Ureter (tissue), 1 donor: ENCODE measurements around the gene R3HCC1L. TPM values are rescaled to one million over a fixed set of nuclear protein-coding genes. Genes with fewer than 3 reads are reported as not detected.

Experiments used
- DNase-seq: peaks from one replicate; pipeline ENCODE4 v3.0.0-alpha.2; 2020; ENCODE audit warnings: low spot score
- total RNA-seq: library from RNA; stranded (reverse); gene quantifications from one replicate; pipeline ENCODE4 v1.2.4, GENCODE V29; 2023
- donor health status: DM: yes; HTN: yes; CAD: no.

Gene R3HCC1L
- 21.0 TPM for total RNA-seq

DNA sequence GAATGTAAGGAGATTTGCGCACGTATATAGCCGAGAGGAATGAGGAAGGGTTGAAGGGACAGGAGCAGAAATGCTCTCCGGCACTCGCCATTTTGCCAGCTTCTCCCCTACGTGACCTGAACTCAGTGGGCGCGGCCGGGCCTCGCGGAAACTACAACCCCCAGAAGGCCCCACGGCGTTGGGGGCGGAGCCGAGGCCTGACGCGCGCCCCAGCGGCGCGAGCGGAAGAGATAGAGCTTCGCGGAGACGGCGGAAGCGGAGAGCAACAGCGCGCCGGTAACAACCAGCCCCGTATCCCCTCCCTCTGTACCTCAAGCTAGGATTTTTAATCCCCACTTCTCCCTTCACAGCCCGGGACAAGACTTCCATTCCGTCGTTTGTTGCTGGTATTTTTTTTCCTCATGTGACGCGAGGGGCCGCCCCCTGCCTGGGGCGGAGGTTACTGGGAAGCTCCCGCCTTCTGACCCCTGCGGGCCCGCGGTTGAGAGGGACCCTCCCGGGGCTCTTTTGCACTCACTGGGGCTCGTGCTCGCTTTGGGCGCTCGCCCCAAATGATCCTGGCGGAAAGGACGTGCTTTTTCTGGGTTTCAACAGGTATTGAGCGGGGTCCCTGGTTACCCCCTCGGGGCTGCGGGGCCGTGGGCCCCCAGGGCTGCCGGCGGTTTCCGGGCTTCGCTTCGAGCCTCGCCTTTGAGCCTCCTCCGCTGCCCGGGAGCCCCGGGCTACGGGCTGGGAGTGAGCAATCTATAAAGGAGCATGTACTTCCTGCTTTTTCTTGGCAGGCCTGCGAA lies at the start of gene R3HCC1L:
R3HCC1L (plus strand) TSS at position 227 of the 791 bp plus-strand sequence. CDS start 73,458 bp downstream, outside the sequence.
- DNase-seq, result peak; percentile 93

- DNase-seq, result no peak
These were observed 49.2 kb upstream of the R3HCC1L start for GRCh38 chr10:98085238-98085637.

GRCh38 chr10:98086837-98087708 lies 47.4 kb upstream of the R3HCC1L start:
- DNase-seq, result no peak

GRCh38 chr10:98088186-98088971 lies 46.1 kb upstream of the R3HCC1L start:
- no peak for DNase-seq

DNA sequence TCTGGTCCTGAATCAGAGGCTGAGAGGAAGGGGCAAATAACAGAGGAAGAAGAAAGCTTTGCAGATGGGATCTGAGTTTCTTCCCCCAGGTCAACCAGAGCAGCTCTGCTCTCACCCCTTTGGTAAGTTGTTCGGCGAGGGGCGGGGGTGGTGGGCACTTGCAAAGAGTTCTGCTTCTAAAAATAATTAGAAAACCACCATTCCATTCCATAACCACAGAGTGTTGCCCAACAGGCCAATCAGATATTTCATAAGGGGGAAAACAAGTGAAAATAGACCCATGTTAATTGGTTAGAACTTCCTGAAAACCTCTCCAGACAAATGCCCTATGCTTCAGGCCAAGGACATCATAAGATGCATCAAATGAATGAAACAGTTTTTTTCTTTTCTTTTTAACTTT lies 43.6 kb upstream of the R3HCC1L start:
- no peak for DNase-seq

- DNase-seq, result no peak
These were observed 38.1 kb upstream of the R3HCC1L start for GRCh38 chr10:98096316-98096715.

- DNase-seq, result no peak
These were observed 37.7 kb upstream of the R3HCC1L start for GRCh38 chr10:98096731-98097130.

GRCh38 chr10:98097175-98097574 lies 37.3 kb upstream of the R3HCC1L start:
- no peak for DNase-seq

GRCh38 chr10:98097616-98098015 lies 36.8 kb upstream of the R3HCC1L start:
- DNase-seq, result no peak

DNA sequence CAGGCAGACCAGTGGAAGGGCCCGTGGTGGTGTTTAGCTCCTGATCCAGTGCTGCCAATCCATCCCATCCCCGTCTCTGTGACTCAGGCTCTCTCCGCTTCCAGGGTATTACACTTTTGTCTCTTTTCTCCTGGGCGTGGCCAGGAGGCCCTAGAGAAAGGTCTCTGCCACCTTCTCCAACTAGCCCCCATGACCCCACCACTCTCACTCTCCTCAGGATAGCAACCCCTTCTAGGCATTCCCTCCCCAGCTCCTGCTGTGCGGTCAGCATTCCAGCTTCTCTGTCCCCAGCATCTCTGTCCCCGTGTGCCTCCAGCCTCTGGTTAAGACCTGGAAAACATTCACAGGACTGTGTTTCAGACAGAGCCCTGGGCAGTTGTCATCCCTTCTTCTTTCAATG lies 36.2 kb upstream of the R3HCC1L start:
- no peak for DNase-seq

- DNase-seq, result no peak
These were observed 34.0 kb upstream of the R3HCC1L start for GRCh38 chr10:98100476-98100875.

DNA sequence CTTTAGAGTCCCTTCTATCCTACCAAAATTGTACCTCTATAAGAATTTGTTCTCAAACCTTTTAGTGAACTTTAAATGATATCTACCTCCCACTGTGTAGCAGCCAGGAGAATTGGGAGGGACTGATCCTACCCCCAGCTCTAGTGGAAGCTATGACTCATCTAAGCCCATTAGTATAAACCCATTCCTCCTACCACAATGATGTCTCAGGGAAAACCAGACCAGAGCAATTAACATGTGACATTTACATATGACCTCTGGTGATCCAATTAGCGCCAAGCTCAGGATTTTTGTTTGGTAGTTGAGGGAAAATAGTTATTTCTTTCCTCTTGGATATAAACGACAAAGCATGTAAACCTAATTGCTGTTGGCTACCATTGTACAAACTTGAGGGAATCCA lies 33.1 kb upstream of the R3HCC1L start:
- no peak for DNase-seq

DNA sequence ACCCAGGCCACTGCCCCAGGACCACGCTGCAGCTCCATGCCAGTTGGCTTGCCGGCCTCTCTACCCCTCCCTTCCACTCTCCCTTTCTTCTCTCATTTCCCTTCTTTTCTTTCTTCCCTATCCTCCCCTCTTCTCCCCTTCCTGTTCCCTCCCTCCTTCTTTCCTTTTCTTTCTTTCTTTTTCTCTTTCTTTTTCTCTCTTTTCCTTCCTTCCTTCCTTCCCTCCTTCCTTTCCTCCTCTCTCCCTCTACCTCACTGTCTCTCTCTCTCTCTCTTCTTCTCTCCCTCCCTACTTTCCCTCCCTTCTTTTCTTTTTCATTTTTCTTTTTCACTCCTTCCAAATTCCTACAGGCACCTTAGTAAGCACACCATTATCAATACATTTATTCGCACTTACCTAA lies 30.3 kb upstream of the R3HCC1L start:
- DNase-seq, result no peak

GRCh38 chr10:98106531-98106930 lies 27.9 kb upstream of the R3HCC1L start:
- DNase-seq, result no peak

DNA sequence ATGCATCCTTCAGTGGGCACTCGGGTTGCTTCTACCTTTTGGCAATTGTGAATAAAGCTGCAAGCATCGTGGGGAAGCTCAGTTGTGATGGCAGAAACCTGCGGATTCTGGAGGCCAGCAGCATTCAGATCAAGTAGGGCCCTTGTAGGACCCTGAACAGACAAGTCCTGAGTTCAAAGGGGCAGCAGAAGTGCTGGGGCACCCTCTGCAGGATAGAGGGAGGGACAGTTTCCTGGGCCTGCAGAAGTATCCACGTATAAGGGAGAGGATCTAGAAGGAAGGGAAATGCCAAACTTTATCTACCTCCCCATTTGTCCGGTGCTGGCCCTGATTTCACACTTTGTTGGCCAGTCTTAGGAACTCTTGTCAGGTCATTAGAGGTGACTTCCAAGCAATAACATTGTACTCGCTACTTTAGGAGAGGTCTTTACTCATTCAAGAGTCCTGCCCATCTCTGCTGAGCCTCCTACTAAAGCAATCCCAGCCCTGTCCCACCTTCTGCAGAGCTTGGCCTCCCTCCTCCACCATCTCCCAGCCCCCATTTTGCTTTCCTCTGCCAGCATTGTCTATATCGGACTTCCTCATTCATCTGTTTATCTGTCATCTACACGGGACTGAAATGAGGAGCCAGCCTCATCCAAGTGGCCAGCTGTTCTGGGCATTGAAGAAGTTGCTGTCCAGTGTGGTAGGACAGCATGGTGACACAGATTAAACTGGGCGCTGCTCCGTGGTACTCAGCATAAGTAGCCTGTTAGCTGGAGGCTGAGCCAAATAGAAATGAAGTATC lies 26.6 kb upstream of the R3HCC1L start:
- DNase-seq, result no peak

DNA sequence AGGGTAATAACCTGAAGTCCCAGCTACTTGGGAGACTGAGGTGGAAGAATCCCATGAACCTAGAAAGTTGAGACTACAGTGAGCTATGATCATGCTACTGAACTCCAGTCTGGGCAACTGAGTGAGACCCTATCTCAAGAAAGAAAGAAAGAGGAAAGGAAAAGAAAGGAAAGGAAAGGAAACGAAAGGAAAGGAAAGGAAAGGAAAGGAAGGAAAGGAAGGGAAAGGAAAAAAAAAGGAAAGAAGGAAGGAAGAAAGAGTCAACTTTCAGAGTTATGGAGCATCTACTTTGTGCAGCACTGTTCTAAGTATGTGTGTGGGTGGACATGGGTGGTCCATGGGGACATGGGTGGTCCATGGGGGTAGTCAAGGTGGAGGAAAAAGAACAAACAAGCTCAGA lies 24.1 kb upstream of the R3HCC1L start:
- DNase-seq, result no peak

- no peak for DNase-seq
These were observed 19.2 kb upstream of the R3HCC1L start for GRCh38 chr10:98115031-98115787.

DNA sequence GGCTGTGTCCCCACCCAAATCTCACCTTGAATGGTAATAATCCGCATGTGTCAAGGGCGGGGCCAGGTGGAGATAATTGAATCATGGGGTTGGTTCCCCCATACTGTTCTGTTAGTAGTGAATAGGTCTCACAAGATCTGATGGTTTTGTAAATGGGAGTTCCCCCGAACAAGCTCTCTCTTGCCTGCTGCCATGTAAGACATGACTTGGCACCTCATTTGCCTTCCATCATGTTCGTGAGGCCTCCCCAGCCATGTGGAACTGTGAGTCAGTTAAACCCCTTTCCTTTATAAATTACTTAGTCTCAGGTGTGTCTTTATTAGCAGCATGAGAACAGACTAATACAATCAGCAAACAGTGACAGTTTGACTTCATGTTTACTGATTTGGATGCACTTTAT lies 14.6 kb upstream of the R3HCC1L start:
- DNase-seq, result no peak

DNA sequence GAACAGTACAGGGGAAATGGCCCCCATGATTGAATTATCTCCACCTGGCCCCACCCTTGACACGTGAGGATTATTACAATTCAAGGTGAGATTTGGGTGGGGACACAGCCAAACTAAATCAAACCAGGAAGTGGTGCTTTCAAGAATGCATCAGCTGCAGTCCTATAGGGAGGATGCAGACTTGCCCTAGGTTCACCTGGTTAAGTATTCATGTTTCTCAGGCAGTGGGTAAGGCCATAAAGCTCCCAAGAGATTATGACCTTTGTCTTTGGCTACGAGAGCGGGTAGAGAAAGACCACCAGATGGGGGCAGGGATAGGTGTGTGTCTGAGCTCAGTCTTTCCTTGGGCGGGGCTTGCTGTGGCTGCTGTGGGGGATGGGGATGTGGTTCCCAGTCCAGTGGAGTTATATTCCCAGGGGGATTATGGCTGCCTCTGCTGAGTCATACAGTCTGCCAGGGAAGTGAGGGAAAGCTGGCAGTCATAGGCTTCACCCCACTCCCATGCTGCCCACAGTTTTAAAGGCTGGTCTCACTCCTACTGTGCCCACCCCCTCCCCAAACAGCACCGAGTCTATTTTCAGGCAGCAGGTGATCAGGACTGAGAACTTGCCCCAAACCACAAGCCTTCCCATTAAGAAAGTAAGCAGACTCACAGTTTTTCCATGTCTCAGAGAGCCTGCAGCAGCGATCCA lies 8.4 kb upstream of the R3HCC1L start:
- DNase-seq, result no peak

- DNase-seq, result no peak
These were observed 5.7 kb upstream of the R3HCC1L start for GRCh38 chr10:98128802-98129201.
